ENCODE measurements around the gene NME8.

- TF ChIP-seq CHD1 (IDR thresholded peaks at IDR 0.05; ENCODE audit: low read depth, low read length), result no peak
- TF ChIP-seq SMC3 (IDR thresholded peaks at IDR 0.05; ENCODE audit: low read depth, low read length), result no peak
- TF ChIP-seq FOS (IDR thresholded peaks at IDR 0.05; ENCODE audit: low read depth, low read length), result no peak
- no peak for TF ChIP-seq CTCF (conservative IDR thresholded peaks at IDR 0.05; ENCODE audit: low read depth, low read length)
- TF ChIP-seq CEBPB (IDR thresholded peaks at IDR 0.05; ENCODE audit: low read depth, low read length), result no peak
- no peak for TF ChIP-seq MAFK (IDR thresholded peaks at IDR 0.05; ENCODE audit: low read depth, low read length)
- no peak for TF ChIP-seq RCOR1 (IDR thresholded peaks at IDR 0.05; ENCODE audit: insufficient replicate concordance, low read length)
- TF ChIP-seq RAD21 (IDR thresholded peaks at IDR 0.05; ENCODE audit: low read length), result no peak
- TF ChIP-seq MXI1 (IDR thresholded peaks at IDR 0.05; ENCODE audit: borderline replicate concordance, low read depth, low read length), result no peak
- no peak for TF ChIP-seq POLR2A (IDR thresholded peaks at IDR 0.05; ENCODE audit: low read depth, low read length)
- TF ChIP-seq, protein P1, sequence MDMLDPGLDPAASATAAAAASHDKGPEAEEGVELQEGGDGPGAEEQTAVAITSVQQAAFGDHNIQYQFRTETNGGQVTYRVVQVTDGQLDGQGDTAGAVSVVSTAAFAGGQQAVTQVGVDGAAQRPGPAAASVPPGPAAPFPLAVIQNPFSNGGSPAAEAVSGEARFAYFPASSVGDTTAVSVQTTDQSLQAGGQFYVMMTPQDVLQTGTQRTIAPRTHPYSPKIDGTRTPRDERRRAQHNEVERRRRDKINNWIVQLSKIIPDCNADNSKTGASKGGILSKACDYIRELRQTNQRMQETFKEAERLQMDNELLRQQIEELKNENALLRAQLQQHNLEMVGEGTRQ (IDR thresholded peaks at IDR 0.05; ENCODE audit: low read depth, low read length), result no peak
- no peak for TF ChIP-seq RFX5 (IDR thresholded peaks at IDR 0.05; ENCODE audit: low read depth, low read length)
Measured at GRCh38 chr7:37942934-37943610, 94.7 kb downstream of the NME8 start.

Data from IMR-90 (cell line).